Nephron progenitor cell (in vitro differentiated cells): Measurements from ENCODE around the gene ITPR1.

Source experiments
- DNase-seq: peaks from one replicate; pipeline ENCODE4 v3.0.0; 2021
- H3K27ac Mint-ChIP-seq: 2 replicates; pipeline ENCODE4 v1.8.0; 2021; ENCODE audit warnings: mild to moderate bottlenecking, moderate library complexity, mixed read lengths
- H3K27me3 Mint-ChIP-seq: 2 replicates; pipeline ENCODE4 v1.8.0; 2021; ENCODE audit warnings: mild to moderate bottlenecking, low read depth, mixed read lengths; ENCODE audit not compliant: poor library complexity
- H3K36me3 Mint-ChIP-seq: 2 replicates; pipeline ENCODE4 v1.8.0; 2021; ENCODE audit warnings: low read depth, mixed read lengths
- H3K4me1 Mint-ChIP-seq: 2 replicates; pipeline ENCODE4 v1.8.0; 2021; ENCODE audit warnings: mixed read lengths
- H3K4me3 Mint-ChIP-seq: 2 replicates; pipeline ENCODE4 v1.8.0; 2021; ENCODE audit warnings: mild to moderate bottlenecking, moderate library complexity, mixed read lengths
- H3K9me3 Mint-ChIP-seq: 2 replicates; pipeline ENCODE4 v1.8.0; 2021; ENCODE audit warnings: mild to moderate bottlenecking, moderate library complexity, mixed read lengths
- CTCF ChIP-seq: fragments of 200-600 bp; sonication (generic); IDR thresholded peaks from 2 replicates; pipeline ENCODE4 v1.5.0; 2021; ENCODE audit warnings: antibody characterized with exemption

Gene ITPR1

GRCh38 chr3:4818986-4819693 is 326.0 kb downstream of the ITPR1 start:
- peaks cover 10% of the 10 kb centered on the region for H3K27me3 Mint-ChIP-seq
- no peak for TF ChIP-seq CTCF

DNA sequence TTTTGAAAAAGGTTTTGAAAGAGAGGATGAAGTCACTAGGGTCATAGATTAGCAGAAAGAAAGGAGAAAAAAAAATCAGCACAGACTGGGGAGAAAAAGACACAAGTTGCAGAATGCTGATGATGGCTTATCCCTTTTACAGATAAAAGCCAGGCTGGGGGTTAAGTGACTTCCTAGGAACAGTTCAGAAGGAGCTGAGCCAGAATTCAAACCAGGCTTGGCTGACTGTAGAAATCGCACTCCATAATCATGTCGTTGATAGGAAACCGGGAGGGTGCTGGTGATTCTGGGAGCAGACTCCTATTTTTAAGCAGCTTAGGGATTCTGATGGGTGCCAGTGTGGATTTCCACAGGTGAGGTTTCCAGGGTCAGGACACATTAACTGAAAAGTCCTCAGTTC is 326.6 kb downstream of the ITPR1 start:
- Mint-ChIP-seq H3K4me1 (peaks cover 29% of the 10 kb centered on the region), H3K27me3 (peaks cover 10% of the 10 kb centered on the region), H3K4me3 (no peak overlapping the region), H3K36me3 (peaks cover 98% of the 10 kb centered on the region), H3K27ac (no peak overlapping the region), H3K9me3 (peaks cover 41% of the 10 kb centered on the region)
- TF ChIP-seq CTCF: no peak
- no peak for DNase-seq

More at GRCh38 chr3:4818986-4819693, 326.0 kb downstream of the ITPR1 start:
- Mint-ChIP-seq H3K9me3 (peaks cover 47% of the 10 kb centered on the region), H3K36me3 (peaks cover 99% of the 10 kb centered on the region), H3K4me3 (no peak overlapping the region), H3K27ac (no peak overlapping the region), H3K4me1 (peaks cover 26% of the 10 kb centered on the region)
- no peak for DNase-seq

DNA sequence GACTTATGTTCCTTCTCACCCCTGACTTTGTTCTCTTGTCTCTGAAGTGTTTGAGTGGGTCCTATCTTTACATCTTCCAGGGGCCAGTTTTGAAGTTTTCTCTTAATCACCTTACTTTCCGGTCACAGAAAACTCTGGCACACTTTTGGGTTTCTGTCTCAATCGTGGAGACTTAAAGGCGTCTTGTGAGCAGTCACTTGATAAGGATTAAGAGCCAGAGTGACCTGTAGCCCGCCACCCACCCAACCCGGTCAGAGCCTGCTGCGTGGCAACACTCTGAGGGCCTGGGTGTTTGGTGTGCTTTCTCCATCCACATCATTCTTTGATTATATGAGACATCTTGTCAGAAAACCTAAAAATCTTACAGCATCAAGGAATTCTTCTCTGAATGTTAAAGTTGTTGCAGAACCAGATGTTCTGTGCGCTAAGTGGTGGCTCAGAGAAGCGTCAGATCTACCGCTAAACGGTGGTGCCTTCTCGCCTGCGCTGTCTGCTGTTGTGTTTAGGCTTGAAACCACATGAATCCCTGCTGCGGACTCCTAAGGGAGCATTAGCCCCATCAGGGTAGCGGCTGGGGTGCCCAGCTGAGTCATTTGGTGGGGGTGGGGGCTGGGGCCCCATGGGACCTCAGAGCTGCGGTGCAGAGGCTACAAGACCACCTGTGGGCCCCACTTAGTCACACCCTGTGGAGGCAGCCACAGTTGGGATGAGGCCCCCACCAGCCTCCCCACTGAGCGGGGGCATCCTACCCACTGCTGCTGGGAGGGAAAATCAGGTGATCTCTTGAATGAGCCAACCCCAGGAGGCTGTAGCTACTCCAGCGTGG is 327.4 kb downstream of the ITPR1 start:
- Mint-ChIP-seq H3K27me3 (peaks cover 6% of the 10 kb centered on the region), H3K4me3 (no peak overlapping the region), H3K9me3 (peaks cover 33% of the 10 kb centered on the region), H3K4me1 (peaks cover 36% of the 10 kb centered on the region), H3K36me3 (peaks cover 98% of the 10 kb centered on the region), H3K27ac (peak overlapping the region; percentile 38)
- no peak for TF ChIP-seq CTCF
- DNase-seq: no peak

DNA sequence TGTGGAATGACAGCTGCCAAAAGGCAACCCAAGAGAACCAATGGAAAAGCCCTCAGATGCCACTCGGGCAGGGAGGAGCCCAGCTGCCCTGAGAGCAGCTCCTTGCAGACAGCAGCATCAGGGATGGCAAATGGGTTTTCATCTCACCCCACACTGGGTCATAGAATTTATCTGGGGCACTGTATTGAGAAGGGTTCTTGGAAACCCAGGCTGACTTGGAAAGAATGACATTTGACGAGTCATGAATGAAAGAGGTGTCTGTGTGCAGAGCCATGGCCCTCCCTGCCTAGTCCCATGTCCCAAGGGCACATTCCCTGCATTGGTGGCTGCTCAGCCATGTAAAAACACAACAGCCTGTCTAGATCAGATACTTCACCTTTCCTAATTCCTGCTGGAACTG is 328.2 kb downstream of the ITPR1 start:
- peaks cover 25% of the 10 kb centered on the region for H3K9me3 Mint-ChIP-seq

DNA sequence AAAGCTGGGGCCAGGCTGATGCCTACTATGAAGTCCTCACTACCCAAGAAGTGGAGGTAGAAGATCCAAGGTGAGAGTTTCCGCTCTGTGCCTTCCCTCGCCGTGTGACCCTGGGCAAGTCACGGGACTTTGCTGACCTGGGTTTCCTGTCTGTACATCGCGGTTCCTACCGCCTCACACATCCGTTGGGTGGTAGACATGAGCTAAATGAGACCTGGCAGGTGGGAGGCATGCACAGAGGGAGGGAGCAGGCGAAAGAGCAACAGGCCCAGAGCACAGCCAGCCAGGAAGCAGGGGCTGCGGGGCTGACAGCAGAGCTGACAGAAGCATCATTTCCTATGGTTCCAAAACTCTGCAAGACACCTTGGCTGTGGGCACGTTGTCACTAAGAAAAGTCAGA is 328.8 kb downstream of the ITPR1 start:
- Mint-ChIP-seq H3K4me1 (peaks cover 51% of the 10 kb centered on the region), H3K9me3 (peaks cover 18% of the 10 kb centered on the region), H3K36me3 (peaks cover 98% of the 10 kb centered on the region), H3K27ac (peak overlapping the region; percentile 34), H3K27me3 (peaks cover 4% of the 10 kb centered on the region), H3K4me3 (no peak overlapping the region)
- TF ChIP-seq CTCF: no peak
- no peak for DNase-seq

More for the DNA sequence above, 328.2 kb downstream of the ITPR1 start:
- Mint-ChIP-seq H3K27ac (peak overlapping the region; percentile 34), H3K4me1 (peaks cover 45% of the 10 kb centered on the region), H3K27me3 (peaks cover 6% of the 10 kb centered on the region), H3K36me3 (peaks cover 98% of the 10 kb centered on the region), H3K4me3 (no peak overlapping the region)
- TF ChIP-seq CTCF: no peak
- no peak for DNase-seq
